B cell (primary cell): ENCODE results near the gene CD226. TPM values are rescaled to one million over a fixed set of nuclear protein-coding genes. Genes with fewer than 3 reads are reported as not detected.

Experiments
- ATAC-seq: fragments of 200-7000 bp; cut with Tn5 transposase; one replicate; pipeline ENCODE4 v1.10.0; 2021; ENCODE audit warnings: low read depth, mild to moderate bottlenecking, moderate number of reproducible peaks, moderate library complexity
- CTCF ChIA-PET: fragments of 350-600 bp; sonication (Branson Sonifier 250); formaldehyde crosslinking; loops from one replicate; lab custom pipeline; 2021; ENCODE audit warnings: antibody characterized with exemption, inconsistent platforms; lab: Charles Lee
- POLR2A ChIA-PET: fragments of 350-600 bp; sonication (Branson Sonifier 250); formaldehyde crosslinking; loops from one replicate; lab custom pipeline; 2021; ENCODE audit warnings: antibody characterized with exemption; lab: Charles Lee
- DNase-seq: peaks from one replicate; pipeline ENCODE4 v3.0.0; 2013
- H2AFZ ChIP-seq: 2 replicates; pipeline ENCODE4 v1.6.1; 2012; ENCODE audit warnings: mild to moderate bottlenecking, low read depth, low read length; ENCODE audit not compliant: insufficient read depth, poor library complexity, severe bottlenecking
- H3K27ac ChIP-seq, 2 donors: 1 replicate in 1 of 2; 2 replicates in 1 of 2; pipeline ENCODE4 v1.5.1; 2012 to 2013; ENCODE audit warnings: low read length in 2 of 2, mild to moderate bottlenecking in 2 of 2, moderate library complexity in 1 of 2
- H3K27me3 ChIP-seq, 4 experiments: fragments of 200-600 bp in 1 of 4; sonication (generic) in 1 of 4; replicated peaks in 1 of 4; 1 replicate in 2 of 4; 2 replicates in 2 of 4; pipeline versions ENCODE4 v1.6.1 to v1.7.0; 2013 to 2016; ENCODE audit warnings: low read length in 3 of 4, mild to moderate bottlenecking in 2 of 4, mixed read lengths in 1 of 4, moderate library complexity in 1 of 4; ENCODE audit not compliant: insufficient read depth in 4 of 4, control insufficient read depth in 3 of 4; ENCODE audit errors: control extremely low read depth in 1 of 4
- H3K36me3 ChIP-seq, 2 experiments: replicated peaks in 1 of 2; 1 replicate in 1 of 2; 2 replicates in 1 of 2; pipeline versions ENCODE4 v1.6.1 to v1.7.1; 2013; ENCODE audit warnings: low read length in 1 of 2; ENCODE audit not compliant: insufficient read depth in 2 of 2, control insufficient read depth in 1 of 2; ENCODE audit errors: control extremely low read depth in 1 of 2, extremely low read depth in 1 of 2
- H3K4me1 ChIP-seq, 2 donors: fragments of 200-600 bp in 1 of 2; sonication (generic) in 1 of 2; 1 replicate in 1 of 2; 2 replicates in 1 of 2; pipeline versions ENCODE4 v1.5.1 to v1.6.1; 2013 to 2017; ENCODE audit warnings: low read length in 2 of 2; ENCODE audit not compliant: control insufficient read depth in 2 of 2, insufficient read depth in 2 of 2
- H3K4me2 ChIP-seq: replicated peaks from 2 replicates; pipeline ENCODE3; 2012; ENCODE audit warnings: mild to moderate bottlenecking, low read depth, low read length; ENCODE audit not compliant: poor library complexity, severe bottlenecking
- H3K4me3 ChIP-seq, 5 experiments: fragments of 200-600 bp in 1 of 5; sonication (generic) in 1 of 5; 1 replicate in 3 of 5; 2 replicates in 2 of 5; pipeline versions ENCODE4 v1.5.1 to v1.7.0; 2011 to 2016; ENCODE audit warnings: low read length in 4 of 5, mild to moderate bottlenecking in 4 of 5, low read depth in 2 of 5, control low read depth in 1 of 5, moderate library complexity in 1 of 5; ENCODE audit not compliant: insufficient read depth in 1 of 5; ENCODE audit errors: control extremely low read depth in 1 of 5, extremely low read depth in 1 of 5
- H3K79me2 ChIP-seq: fragments of 200-600 bp; sonication (generic); one replicate; pipeline ENCODE4 v1.6.0; 2016; ENCODE audit warnings: low read length; ENCODE audit not compliant: control insufficient read depth, insufficient read depth
- H3K9ac ChIP-seq: fragments of 200-600 bp; sonication (generic); 2 replicates; pipeline ENCODE4 v1.6.1; 2017; ENCODE audit warnings: mild to moderate bottlenecking, low read length, moderate library complexity
- H3K9me3 ChIP-seq, 3 donors: one replicate each; pipeline versions ENCODE4 v1.6.1 to v1.7.1; 2013; ENCODE audit warnings: low read length in 2 of 3; ENCODE audit not compliant: control insufficient read depth in 2 of 3, insufficient read depth in 1 of 3; ENCODE audit errors: control extremely low read depth in 1 of 3
- H4K20me1 ChIP-seq: 2 replicates; pipeline ENCODE4 v1.6.0; 2012; ENCODE audit warnings: mild to moderate bottlenecking, low read length; ENCODE audit not compliant: insufficient read depth, control insufficient read depth, poor library complexity, severe bottlenecking
- H3K27ac Mint-ChIP-seq: one replicate; pipeline ENCODE4 v1.8.0; 2021; ENCODE audit warnings: mixed read lengths
- H3K27me3 Mint-ChIP-seq: one replicate; pipeline ENCODE4 v1.8.0; 2021; ENCODE audit warnings: mixed read lengths
- H3K4me1 Mint-ChIP-seq: one replicate; pipeline ENCODE4 v1.8.0; 2021; ENCODE audit warnings: mixed read lengths
- H3K4me3 Mint-ChIP-seq: one replicate; pipeline ENCODE4 v1.8.0; 2021; ENCODE audit warnings: mixed read lengths
- H3K9me3 Mint-ChIP-seq: one replicate; pipeline ENCODE4 v1.8.0; 2022; ENCODE audit warnings: mixed read lengths; ENCODE audit not compliant: insufficient read depth
- EZH2 ChIP-seq: IDR thresholded peaks from 2 replicates; pipeline ENCODE4 v1.6.1; 2012; ENCODE audit warnings: borderline replicate concordance, low read depth, mild to moderate bottlenecking, moderate library complexity, low read length; ENCODE audit not compliant: insufficient read depth, poor library complexity, severe bottlenecking
- WGBS: methylation state at CpG from one replicate; pipeline ENCODE4 v1.1.5; 2013; ENCODE audit warnings: missing lambda C conversion rate; ENCODE audit not compliant: insufficient coverage; 5-methylcytosine and 5-hydroxymethylcytosine counted together
- intact Hi-C: fragments of 100-400 bp; cut with micrococcal nuclease; formaldehyde crosslinking; loops from one replicate; pipeline ENCODE4 v1.10.0; 2022
- polyA plus RNA-seq: library from polyadenylated mRNA; depleted of rRNA; stranded (reverse); fragments of >200 nt; gene quantifications from 2 replicates; pipeline ENCODE4 v1.2.3, GENCODE V29; 2012
- total RNA-seq, 2 donors: library from RNA; stranded (reverse); fragments of 120-200 nt in 1 of 2; gene quantifications; 1 replicate in 1 of 2; 2 replicates in 1 of 2; pipeline versions ENCODE4 v1.2.3 to v1.2.4, GENCODE V29; 2013 to 2022
- TF ChIP-seq, protein P1 (sequence below): fragments of 200-600 bp; IDR thresholded peaks from one replicate; pipeline ENCODE4 v1.8.0; 2022; ENCODE audit warnings: antibody characterized with exemption, mild to moderate bottlenecking

The CD226 gene
- total and polyA plus RNA-seq, 2 donors (not counting 1 experiment from before 2014, with no cell fraction given), result 0.78 to 2.6 TPM

DNA sequence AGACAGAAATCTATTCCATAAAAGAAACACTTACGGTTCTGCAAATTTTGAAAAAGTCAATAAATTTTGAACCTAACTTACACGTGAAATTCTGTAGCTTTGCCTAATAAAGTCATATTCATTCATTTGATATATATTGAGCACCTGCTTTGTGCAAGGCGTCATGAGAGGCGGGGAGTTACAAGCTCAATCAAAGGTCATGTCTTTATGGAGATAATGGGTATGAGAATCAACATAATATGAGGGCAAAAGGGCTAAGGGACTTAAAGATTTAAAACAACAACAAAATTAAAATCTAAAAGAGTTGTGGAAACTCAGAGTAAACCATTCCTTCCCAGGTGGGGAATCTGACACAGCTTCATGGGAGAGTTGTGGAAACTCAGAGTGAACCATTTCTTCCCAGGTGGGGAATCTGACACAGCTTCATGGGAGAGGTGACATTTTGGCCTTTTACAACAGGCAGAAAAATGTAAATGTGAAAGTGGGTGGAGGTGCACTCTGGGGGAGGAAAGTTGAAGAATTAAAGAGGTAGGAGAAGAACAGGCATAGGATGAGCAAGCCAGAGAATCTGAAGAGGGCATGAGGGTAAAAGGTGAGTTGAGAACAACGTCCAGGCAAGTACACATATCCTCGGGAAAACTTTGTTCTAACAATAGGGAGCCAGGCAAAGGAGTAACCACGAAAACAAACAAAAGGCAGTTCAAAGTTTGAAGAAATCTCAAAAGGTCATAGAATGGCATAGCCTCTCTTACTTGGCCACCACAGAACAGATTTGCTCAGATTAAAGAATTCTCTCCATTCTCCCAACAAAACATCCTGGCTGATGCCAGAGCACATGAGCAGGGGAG is 49.5 kb upstream of the CD226 start:
- Mint-ChIP-seq H3K27me3 (no peaks in the 10 kb centered on the region), H3K9me3 (no peaks in the 10 kb centered on the region), H3K4me3 (no peak overlapping the region), H3K4me1 (no peaks in the 10 kb centered on the region), H3K27ac (no peak overlapping the region)
- DNase-seq (no peak), ATAC-seq (no peak)
- intact Hi-C loops, result no loop called here
- ChIA-PET CTCF (no interaction called here), POLR2A (no interaction called here)
- no peaks in the 10 kb centered on the region for H3K9me3 ChIP-seq
- no peak overlapping the region for H2AFZ ChIP-seq
- H3K4me2 ChIP-seq, result no peak overlapping the region
- no peaks in the 10 kb centered on the region for H4K20me1 ChIP-seq
- no peaks in the 10 kb centered on the region for H3K27me3 ChIP-seq
- H3K9ac ChIP-seq, result no peak overlapping the region
- TF ChIP-seq EZH2, result no peak
- TF ChIP-seq, protein P1, sequence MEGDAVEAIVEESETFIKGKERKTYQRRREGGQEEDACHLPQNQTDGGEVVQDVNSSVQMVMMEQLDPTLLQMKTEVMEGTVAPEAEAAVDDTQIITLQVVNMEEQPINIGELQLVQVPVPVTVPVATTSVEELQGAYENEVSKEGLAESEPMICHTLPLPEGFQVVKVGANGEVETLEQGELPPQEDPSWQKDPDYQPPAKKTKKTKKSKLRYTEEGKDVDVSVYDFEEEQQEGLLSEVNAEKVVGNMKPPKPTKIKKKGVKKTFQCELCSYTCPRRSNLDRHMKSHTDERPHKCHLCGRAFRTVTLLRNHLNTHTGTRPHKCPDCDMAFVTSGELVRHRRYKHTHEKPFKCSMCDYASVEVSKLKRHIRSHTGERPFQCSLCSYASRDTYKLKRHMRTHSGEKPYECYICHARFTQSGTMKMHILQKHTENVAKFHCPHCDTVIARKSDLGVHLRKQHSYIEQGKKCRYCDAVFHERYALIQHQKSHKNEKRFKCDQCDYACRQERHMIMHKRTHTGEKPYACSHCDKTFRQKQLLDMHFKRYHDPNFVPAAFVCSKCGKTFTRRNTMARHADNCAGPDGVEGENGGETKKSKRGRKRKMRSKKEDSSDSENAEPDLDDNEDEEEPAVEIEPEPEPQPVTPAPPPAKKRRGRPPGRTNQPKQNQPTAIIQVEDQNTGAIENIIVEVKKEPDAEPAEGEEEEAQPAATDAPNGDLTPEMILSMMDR, result no peak
- H3K27ac ChIP-seq, result no peak overlapping the region
- H3K79me2 ChIP-seq, result no peaks in the 10 kb centered on the region
- no peaks in the 10 kb centered on the region for H3K4me1 ChIP-seq
- 95% methylated on average over 3 of the region's 7 CpGs for WGBS
- H3K36me3 ChIP-seq, result peaks cover 1 to 5% of the 10 kb centered on the region in 2 experiments
- H3K4me3 ChIP-seq, result no peak overlapping the region

- ChIA-PET POLR2A (no interaction called here), CTCF (no interaction called here)
- no peaks in the 10 kb centered on the region for H3K27me3 ChIP-seq
- H3K9ac ChIP-seq, result no peak overlapping the region
- no peaks in the 10 kb centered on the region for H3K79me2 ChIP-seq
- peaks cover 6% of the 10 kb centered on the region for H3K9me3 Mint-ChIP-seq
- no peak overlapping the region for H3K4me3 ChIP-seq
- peaks cover 1 to 5% of the 10 kb centered on the region in 2 experiments for H3K36me3 ChIP-seq
- no peak overlapping the region for H3K27ac ChIP-seq
- no peak for TF ChIP-seq EZH2
- TF ChIP-seq, protein P1, result no peak
- no peak for DNase-seq
- no peak for ATAC-seq
- no peak overlapping the region for H2AFZ ChIP-seq
- intact Hi-C loops, result no loop called here
- no peaks in the 10 kb centered on the region for H4K20me1 ChIP-seq
- no peak overlapping the region for H3K4me3 Mint-ChIP-seq
- H3K27me3 Mint-ChIP-seq, result no peaks in the 10 kb centered on the region
- H3K4me1 ChIP-seq, result no peaks in the 10 kb centered on the region
- no peak overlapping the region for H3K27ac Mint-ChIP-seq
- no peak overlapping the region for H3K4me2 ChIP-seq
- no peaks in the 10 kb centered on the region for H3K9me3 ChIP-seq
- 100% methylated on average over 1 of the region's 2 CpGs for WGBS
- no peaks in the 10 kb centered on the region for H3K4me1 Mint-ChIP-seq
Measured at GRCh38 chr18:69996417-69996816, 48.7 kb upstream of the CD226 start.
